Measurements from ENCODE around the gene NEXN. TPM values are rescaled to one million over a fixed set of nuclear protein-coding genes. Genes with fewer than 3 reads are reported as not detected.
"Not testable (repeated sequence)": the region's sequence is repeated elsewhere in the genome, so short reads cannot be mapped to it uniquely, and the experiment has no call there.

NEXN gene
- total and polyA plus RNA-seq, 10 donors: 3.4 to 9.9 (median 6.1) TPM

DNA sequence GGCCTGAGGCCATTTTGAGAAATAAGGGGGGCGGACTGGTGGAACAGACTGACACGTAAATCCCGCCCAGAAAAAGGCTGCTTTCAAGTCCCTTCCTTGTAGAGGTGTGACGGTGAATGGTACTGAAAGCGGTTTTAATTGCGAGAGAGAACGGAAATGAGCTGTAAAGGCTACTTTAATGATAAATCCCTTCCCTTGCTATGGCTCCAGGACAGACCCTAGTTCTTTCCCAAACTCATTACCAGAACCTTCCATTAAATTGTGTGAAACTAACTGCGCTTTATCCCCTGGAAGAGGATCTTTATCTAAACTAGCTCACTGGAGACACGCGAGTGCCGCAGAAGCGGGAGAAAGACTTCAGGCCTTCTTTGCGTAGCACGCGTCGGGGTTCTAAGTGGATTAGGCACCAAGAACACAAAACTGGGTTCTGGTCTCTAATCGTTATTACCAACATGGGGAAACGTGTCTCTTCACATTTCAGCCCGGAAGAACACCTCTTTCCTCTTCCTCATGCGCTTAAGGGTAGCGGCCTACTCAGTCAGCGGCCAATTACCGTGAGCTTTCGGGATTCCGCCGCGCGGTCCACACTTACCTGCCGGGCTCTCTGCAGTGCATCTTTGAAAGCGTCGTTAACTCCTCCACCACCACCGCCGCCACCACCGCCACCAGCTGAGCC is 90.0 kb downstream of the NEXN start:
- 0% methylated on average over 26 to 34 of the region's 34 CpGs for WGBS, 5 donors
- peaks cover 37 to 73% (median 62%) of the 10 kb centered on the region in 6 donors for H3K4me1 ChIP-seq

DNA sequence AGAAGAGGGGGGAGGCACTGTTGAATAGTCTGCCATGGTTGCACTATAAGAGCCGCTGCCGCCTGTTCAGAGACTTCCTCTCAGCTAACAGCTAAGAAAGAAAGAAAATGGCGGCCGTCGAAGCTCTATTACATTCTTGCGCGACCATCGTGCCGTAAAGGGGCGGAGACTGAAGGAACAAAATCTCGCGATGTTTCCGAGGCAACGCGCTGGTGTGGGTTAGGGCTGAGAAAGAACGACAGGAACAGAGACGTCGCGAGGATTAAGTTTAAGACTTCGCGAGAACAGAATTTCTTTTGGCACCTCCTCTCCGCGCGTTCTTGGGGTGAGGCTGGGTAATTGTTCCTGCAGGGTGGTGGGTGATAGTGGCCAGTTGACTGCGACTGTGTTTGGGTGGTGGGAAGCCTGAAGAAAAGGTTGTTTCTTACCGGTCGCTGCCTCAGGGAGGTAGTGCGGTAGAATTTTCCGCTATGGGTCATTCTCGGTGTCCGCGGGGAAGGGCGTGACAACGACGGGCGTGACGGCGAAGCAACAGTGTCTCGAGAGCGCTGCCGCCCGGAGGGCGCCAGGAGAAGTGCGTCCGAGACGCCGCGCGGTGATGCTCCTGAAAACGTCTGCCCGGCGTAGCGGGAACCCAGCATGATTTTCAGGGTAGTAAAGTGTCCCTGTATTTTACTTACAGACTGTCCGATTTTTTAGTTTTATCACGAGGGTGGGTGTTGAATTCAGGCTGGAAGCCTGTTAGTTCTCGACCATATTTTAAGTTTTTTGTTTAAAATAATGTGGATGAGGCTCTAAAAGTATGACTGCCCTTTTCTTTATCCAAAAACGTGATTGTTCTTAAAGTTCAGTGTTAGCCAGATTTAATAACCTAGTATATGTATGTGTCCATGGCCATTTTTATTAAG is 90.8 kb downstream of the NEXN start, which contains the start of gene FUBP1:
Gene FUBP1, minus strand, starts transcription at position 104 of the 908 bp plus-strand sequence. Its CDS starts 68 bp downstream, at position 36.
- H3K4me1 ChIP-seq: peaks cover 32 to 71% (median 58%) of the 10 kb centered on the region in 6 donors
- WGBS, 5 donors: 0 to 1% (median 0%) methylated on average over 55 to 57 of the region's 57 CpGs
- intact Hi-C loops (cut with DNase I; ENCODE audit: low total_unique reads): no loop called here

More for the DNA sequence above, 90.0 kb downstream of the NEXN start:
- intact Hi-C loops (cut with DNase I; ENCODE audit: low total_unique reads): no loop called here
- DNase-seq: no peak
- Histone ChIP-seq H3K4me3 (peak overlapping the region; percentile 55 to 79 (median 66)), H3K36me3 (peaks cover 0 to 27% (median 0%) of the 10 kb centered on the region in 6 donors), H3K27ac (peak overlapping the region; percentile 84 to 99 (median 99)), H3K9me3 (no peaks in the 10 kb centered on the region), H3K27me3 (replicated peaks in 1 of 7) (no peaks in the 10 kb centered on the region)
- TF ChIP-seq POLR2A (IDR thresholded peaks at IDR 0.05) (peak in 1 of 3 donors; percentile 24), POLR2AphosphoS5 (IDR thresholded peaks at IDR 0.05) (peak in 1 of 3 donors; percentile 78)
- TF ChIP-seq, protein P1, sequence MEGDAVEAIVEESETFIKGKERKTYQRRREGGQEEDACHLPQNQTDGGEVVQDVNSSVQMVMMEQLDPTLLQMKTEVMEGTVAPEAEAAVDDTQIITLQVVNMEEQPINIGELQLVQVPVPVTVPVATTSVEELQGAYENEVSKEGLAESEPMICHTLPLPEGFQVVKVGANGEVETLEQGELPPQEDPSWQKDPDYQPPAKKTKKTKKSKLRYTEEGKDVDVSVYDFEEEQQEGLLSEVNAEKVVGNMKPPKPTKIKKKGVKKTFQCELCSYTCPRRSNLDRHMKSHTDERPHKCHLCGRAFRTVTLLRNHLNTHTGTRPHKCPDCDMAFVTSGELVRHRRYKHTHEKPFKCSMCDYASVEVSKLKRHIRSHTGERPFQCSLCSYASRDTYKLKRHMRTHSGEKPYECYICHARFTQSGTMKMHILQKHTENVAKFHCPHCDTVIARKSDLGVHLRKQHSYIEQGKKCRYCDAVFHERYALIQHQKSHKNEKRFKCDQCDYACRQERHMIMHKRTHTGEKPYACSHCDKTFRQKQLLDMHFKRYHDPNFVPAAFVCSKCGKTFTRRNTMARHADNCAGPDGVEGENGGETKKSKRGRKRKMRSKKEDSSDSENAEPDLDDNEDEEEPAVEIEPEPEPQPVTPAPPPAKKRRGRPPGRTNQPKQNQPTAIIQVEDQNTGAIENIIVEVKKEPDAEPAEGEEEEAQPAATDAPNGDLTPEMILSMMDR (IDR thresholded peaks at IDR 0.05 in 8 of 11, conservative IDR thresholded peaks at IDR 0.05 in 3 of 11): peak in 1 of 11 experiments; percentile 9

DNA sequence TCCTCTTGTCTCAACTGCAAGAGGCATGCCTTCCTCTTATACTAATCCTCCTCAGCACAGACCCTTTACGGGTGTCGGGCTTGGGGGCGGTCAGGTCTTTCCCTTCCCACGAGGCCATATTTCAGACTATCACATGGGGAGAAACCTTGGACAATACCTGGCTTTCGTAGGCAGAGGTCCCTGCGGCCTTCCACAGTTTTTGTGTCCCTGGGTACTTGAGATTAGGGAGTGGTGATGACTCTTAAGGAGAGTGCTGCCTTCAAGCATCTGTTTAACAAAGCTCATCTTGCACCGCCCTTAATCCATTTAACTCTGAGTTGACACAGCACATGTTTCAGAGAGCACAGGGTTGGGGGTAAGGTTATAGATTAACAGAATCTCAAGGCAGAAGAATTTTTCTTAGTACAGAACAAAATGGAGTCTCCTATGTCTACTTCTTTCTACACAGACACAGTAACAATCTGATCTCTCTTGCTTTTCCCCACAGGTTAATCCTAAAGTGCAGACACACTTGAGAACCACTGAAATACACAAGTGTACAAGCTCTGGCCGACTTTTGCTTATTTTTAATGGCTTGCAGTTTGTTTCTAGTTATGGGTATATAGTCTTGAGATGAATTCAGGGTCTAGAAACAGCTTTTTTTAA is 95.0 kb downstream of the NEXN start:
- H3K27ac ChIP-seq: peak overlapping the region in 6 of 8 donors; percentile 42 to 63 (median 55)
- H3K4me3 ChIP-seq: not testable (repeated sequence)

More for the DNA sequence above, 90.8 kb downstream of the NEXN start, which contains the start of gene FUBP1:
- H3K9me3 ChIP-seq: no peaks in the 10 kb centered on the region
- peak; percentile 97 for DNase-seq
- no peaks in the 10 kb centered on the region for H3K27me3 ChIP-seq (replicated peaks in 1 of 7)
- peaks cover 0 to 19% (median 0%) of the 10 kb centered on the region in 6 donors for H3K36me3 ChIP-seq
- TF ChIP-seq POLR2AphosphoS5 (IDR thresholded peaks at IDR 0.05) (peak; percentile 93 to 96 (median 94)), POLR2A (IDR thresholded peaks at IDR 0.05) (peak; percentile 28 to 84 (median 68))
- TF ChIP-seq, protein P1 (IDR thresholded peaks at IDR 0.05 in 8 of 11, conservative IDR thresholded peaks at IDR 0.05 in 3 of 11): peak; percentile 68 to 91 (median 81)
- peak within 1 kb of the TSS; percentile 55 to 79 (median 66) for H3K4me3 ChIP-seq
- peak within 1 kb of the TSS; percentile 84 to 99 (median 99) for H3K27ac ChIP-seq

DNA sequence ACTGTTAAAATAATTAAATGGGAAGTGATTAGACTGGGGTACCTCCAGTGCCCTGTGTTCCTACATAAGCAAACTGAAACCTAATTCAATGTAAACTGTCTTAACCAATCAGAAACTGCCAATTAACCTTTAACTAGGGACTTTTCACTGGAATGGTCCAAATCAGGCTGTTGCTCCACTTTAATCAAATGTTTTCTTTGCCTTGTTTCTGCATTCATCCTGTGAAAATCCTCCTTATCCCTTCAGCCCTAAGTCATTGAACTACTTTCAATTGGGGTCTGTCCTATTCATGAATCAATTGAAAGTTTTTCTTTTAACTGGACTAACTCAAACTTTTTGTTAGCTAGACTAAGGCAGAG is 95.6 kb downstream of the NEXN start:
- Histone ChIP-seq H3K27me3 (replicated peaks in 1 of 7) (no peaks in the 10 kb centered on the region), H3K4me3 (no peak overlapping the region), H3K36me3 (no peaks in the 10 kb centered on the region), H3K9me3 (no peaks in the 10 kb centered on the region), H3K4me1 (peaks cover 12 to 64% (median 29%) of the 10 kb centered on the region in 6 donors), H3K27ac (peak overlapping the region in 7 of 8 donors; percentile 24 to 63 (median 55))
- intact Hi-C loops (cut with DNase I; ENCODE audit: low total_unique reads): no loop called here
- TF ChIP-seq, protein P1 (IDR thresholded peaks at IDR 0.05 in 8 of 11, conservative IDR thresholded peaks at IDR 0.05 in 3 of 11): no peak
- no peak for TF ChIP-seq POLR2AphosphoS5 (IDR thresholded peaks at IDR 0.05)
- no peak for TF ChIP-seq POLR2A (IDR thresholded peaks at IDR 0.05)
- no peak for DNase-seq

More for the DNA sequence above, 95.0 kb downstream of the NEXN start:
- H3K27me3 ChIP-seq (replicated peaks in 1 of 7); intact Hi-C loops (cut with DNase I; ENCODE audit: low total_unique reads); H3K9me3 ChIP-seq; H3K36me3 ChIP-seq; DNase-seq: not testable (repeated sequence)
- peaks cover 12 to 64% (median 29%) of the 10 kb centered on the region in 6 donors for H3K4me1 ChIP-seq
- WGBS, 5 donors: 83 to 92% (median 87%) methylated on average over 8 of the region's 8 CpGs
